K562 (cell line): Measurements from ENCODE around the gene CCDC127. TPM values are rescaled to one million over a fixed set of nuclear protein-coding genes. Genes with fewer than 3 reads are reported as not detected.

Experiments
- CTCFL ChIP-seq: IDR thresholded peaks from 2 replicates; pipeline ENCODE4 v1.6.1; 2011; ENCODE audit warnings: borderline replicate concordance, low read depth, mild to moderate bottlenecking, moderate library complexity, low read length; ENCODE audit not compliant: insufficient read depth, poor library complexity, severe bottlenecking
- E2F6 ChIP-seq, 2 experiments: IDR thresholded peaks; 2 replicates each; pipeline ENCODE4 v1.6.1; 2011; ENCODE audit warnings: borderline replicate concordance in 1 of 2, control low read depth in 1 of 2, low read depth in 1 of 2, low read length in 1 of 2, mild to moderate bottlenecking in 1 of 2, mixed read lengths in 1 of 2, moderate library complexity in 1 of 2; ENCODE audit not compliant: insufficient read depth in 1 of 2, insufficient read length in 1 of 2, poor library complexity in 1 of 2, severe bottlenecking in 1 of 2; ENCODE audit errors: extremely low read depth in 1 of 2
- ELF2 ChIP-seq: fragments of 250-450 bp; sonication (Bioruptor Pico); IDR thresholded peaks from 2 replicates; pipeline ENCODE4 v1.5.0; 2021; ENCODE audit warnings: mild to moderate bottlenecking
- NFE2L1 ChIP-seq: fragments of 450-650 bp; IDR thresholded peaks from 2 replicates; pipeline ENCODE4 v1.6.1; 2016; ENCODE audit warnings: missing genetic modification characterization, low read depth, mild to moderate bottlenecking, missing compliant biosample characterization, moderate library complexity, borderline replicate concordance
- RAD21 ChIP-seq, 2 experiments: fragments of 250-450 bp in 1 of 2; fragments of 450-650 bp in 1 of 2; sonication (Bioruptor Pico) in 1 of 2; formaldehyde crosslinking in 1 of 2; IDR thresholded peaks in 1 of 2; conservative IDR thresholded peaks in 1 of 2; 2 replicates each; pipeline versions ENCODE4 v1.4.0 to v1.8.0; 2020 to 2022; ENCODE audit warnings: mild to moderate bottlenecking in 2 of 2, moderate library complexity in 1 of 2
- REST ChIP-seq, 2 experiments: fragments of 450-650 bp; formaldehyde crosslinking in 1 of 2; IDR thresholded peaks; 2 replicates each; pipeline versions ENCODE4 v1.4.0 to v1.6.1; 2014 to 2020; ENCODE audit warnings: mild to moderate bottlenecking in 2 of 2, borderline replicate concordance in 1 of 2, low read depth in 1 of 2
- SREBF1 ChIP-seq: fragments of 150-350 bp; IDR thresholded peaks from 2 replicates; pipeline ENCODE4 v1.6.1; 2014; ENCODE audit warnings: antibody characterized with exemption, low read depth, low read length, borderline replicate concordance
- polyA plus RNA-seq, 8 experiments: library from polyadenylated mRNA; depleted of rRNA in 4 of 8; stranded (reverse) in 5 of 8; unstranded in 3 of 8; fragments of >200 nt; fragmentation: Nextera tagmentation in 2 of 8; fragmentation: Illumina TruSeq in 1 of 8; extraction: Ambion mirVana in 2 of 8; extraction: Trizol in 1 of 8; gene quantifications; 2 replicates each; pipeline versions ENCODE4 v1.2.1 to v1.2.3, GENCODE V29; 2011 to 2014; ENCODE audit warnings: inconsistent platforms in 1 of 8, missing spikeins in 1 of 8
- total RNA-seq, 7 experiments: library from RNA; depleted of rRNA in 6 of 7; stranded (reverse); fragments of >200 nt in 6 of 7; fragmentation: Illumina TruSeq in 2 of 7; extraction: Trizol in 2 of 7; gene quantifications; 2 replicates each; pipeline versions ENCODE4 v1.2.1 to v1.2.3, GENCODE V29; 2011 to 2021; ENCODE audit warnings: low replicate concordance in 1 of 7

CCDC127 gene
- total and polyA plus RNA-seq, 9 of the 15 experiments (the other 6 are each of a cell fraction or from before 2014, with no cell fraction given): 2.7 to 4.5 (median 4.1) TPM

- TF ChIP-seq REST (IDR thresholded peaks at IDR 0.05; ENCODE audit: borderline replicate concordance): peak; percentile 40; the same call in 1 of the 2 replicates
- TF ChIP-seq REST (CRISPR knock-in tag; IDR thresholded peaks at IDR 0.05; ENCODE audit: low read depth): no peak
- no peak for TF ChIP-seq SREBF1
- peak in 1 of 2 experiments; percentile 26 for TF ChIP-seq E2F6 (IDR thresholded peaks at IDR 0.05; ENCODE audit: borderline replicate concordance in 1 of 2, extremely low read depth in 1 of 2, insufficient read depth in 1 of 2, insufficient read length in 1 of 2, low read depth in 1 of 2, low read length in 1 of 2, poor library complexity in 1 of 2, severe bottlenecking in 1 of 2)
- no peak for TF ChIP-seq ELF2 (CRISPR knock-in tag)
- peak; percentile 19 to 76; a peak in 2 of 4 replicates for TF ChIP-seq RAD21 (CRISPR knock-in tag; conservative IDR thresholded peaks at IDR 0.05 in 1 of 2, IDR thresholded peaks at IDR 0.05 in 1 of 2)
- TF ChIP-seq CTCFL: peak; percentile 62
- no peak for TF ChIP-seq NFE2L1
- TF ChIP-seq, all 486 proteins: peak for 8
Measured at GRCh38 chr5:195401-196160, 22.4 kb downstream of the CCDC127 start (continued).
